TTC549 (cell line): ENCODE measurements around the gene RNU6-1.

Experiments used
- FAIRE-seq: peaks from 2 replicates; lab custom pipeline; 2012; peaks lifted over from hg19 to GRCh38; lab: Jason Lieb, UNC

RNU6-1 gene

GRCh38 chr15:67801142-67801541, 38.7 kb downstream of the RNU6-1 start:
- FAIRE-seq, result no peak

- no peak for FAIRE-seq
These were observed 40.0 kb downstream of the RNU6-1 start for GRCh38 chr15:67799801-67800205.

- FAIRE-seq, result no peak
These were observed 43.4 kb downstream of the RNU6-1 start for GRCh38 chr15:67796196-67797127.

DNA sequence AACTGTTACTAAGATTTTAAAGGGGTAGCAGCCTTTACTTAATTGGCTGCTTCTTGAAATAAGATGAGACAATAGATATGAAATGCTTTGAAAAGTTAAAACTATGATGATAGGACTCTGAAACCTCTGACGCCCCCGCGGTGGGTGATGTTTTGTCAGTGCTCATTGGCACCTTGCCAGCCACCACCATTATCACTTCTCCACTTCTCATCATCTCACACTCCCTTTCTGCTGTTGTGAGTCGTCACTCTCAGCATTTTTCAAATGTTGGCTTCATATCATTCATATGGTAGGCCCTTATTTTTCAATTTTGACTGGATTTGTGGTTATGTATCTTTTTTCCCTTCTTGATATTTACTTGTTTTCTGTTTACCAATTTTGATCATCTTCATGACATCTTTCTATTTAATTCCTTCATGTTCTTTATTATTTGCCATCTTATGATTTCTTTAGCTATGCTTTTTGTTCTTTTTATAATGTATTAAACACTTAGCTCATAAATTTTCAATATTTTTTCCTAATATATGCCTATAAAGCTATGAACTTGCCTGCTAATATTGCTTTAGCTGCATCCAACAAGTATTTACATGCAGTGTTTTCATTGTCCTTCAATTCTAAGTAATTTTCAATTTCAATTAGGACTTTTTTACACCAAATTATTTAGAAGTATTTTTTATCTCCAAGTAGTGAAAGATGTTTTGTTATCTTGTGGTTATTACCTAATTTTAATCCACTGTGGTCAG, 44.8 kb downstream of the RNU6-1 start:
- no peak for FAIRE-seq

DNA sequence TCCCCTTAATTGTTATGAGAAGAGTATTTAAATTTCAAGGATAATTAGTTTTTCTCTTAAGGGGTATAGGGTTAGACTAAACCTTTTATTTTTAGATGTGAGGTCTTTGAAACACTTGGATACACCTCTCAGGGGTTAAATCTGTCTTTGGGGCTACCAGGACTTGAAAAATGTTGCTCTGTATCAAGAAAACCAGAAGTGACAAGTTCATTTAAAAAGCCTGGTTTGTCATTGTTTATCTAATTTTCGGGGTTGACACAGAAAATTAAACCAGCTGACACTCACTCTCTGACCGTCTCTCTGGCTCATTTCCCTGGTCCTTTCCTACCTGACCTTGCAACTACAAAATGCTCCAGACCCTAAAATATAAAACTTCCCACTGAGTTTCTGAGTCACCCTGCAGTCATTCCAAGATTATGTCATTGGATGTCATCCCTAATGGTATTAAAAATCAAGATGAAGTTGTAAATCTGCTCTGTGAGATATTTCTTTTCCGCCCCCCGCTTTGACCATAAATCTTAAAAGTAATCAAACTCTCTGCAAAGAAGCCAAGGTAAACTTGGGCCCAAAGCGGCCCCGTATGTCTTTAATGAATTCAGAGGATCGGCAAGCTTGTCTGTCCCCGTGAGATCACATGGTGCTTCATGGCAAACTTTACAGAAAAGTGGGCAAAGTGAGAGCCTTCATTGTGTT, 47.4 kb downstream of the RNU6-1 start:
- no peak for FAIRE-seq

GRCh38 chr15:67790610-67791319, 49.1 kb downstream of the RNU6-1 start:
- FAIRE-seq, result no peak
